GM18505 (cell line): Measurements from ENCODE around the gene ARHGAP26.

ENCODE experiments used
- ATAC-seq: cut with Tn5 transposase; IDR thresholded peaks from one replicate; pipeline ENCODE4 v1.9.1; 2021; ENCODE audit not compliant: unreplicated experiment
- POLR2A ChIP-seq: IDR thresholded peaks from 4 replicates; pipeline ENCODE4 v1.6.1; 2011; ENCODE audit warnings: borderline replicate concordance; ENCODE audit not compliant: insufficient read depth, insufficient read length; ENCODE audit errors: extremely low read depth

The ARHGAP26 gene

GRCh38 chr5:143145243-143146160 lies 375.3 kb downstream of the ARHGAP26 start:
- no peak for TF ChIP-seq POLR2A

DNA sequence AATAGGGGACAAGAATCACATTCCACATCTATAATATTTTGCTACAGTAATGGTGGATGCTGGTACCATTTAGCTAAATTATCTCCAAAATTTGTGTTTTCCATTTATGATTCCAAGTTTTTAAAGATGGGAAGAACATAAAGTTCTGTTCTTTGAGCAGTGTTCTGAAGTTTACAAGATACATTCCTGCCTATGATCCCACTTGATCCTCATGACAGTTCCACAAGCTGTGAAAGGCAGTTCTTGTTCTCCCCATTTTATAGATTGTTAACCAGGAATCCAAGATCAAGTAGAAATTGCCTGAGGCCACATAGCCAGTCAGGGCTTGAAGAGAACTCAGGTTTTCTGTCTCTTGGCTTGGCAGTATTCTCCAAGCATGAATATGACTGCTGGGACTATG lies 376.0 kb downstream of the ARHGAP26 start:
- no peak for ATAC-seq

More at GRCh38 chr5:143145243-143146160, 375.3 kb downstream of the ARHGAP26 start:
- ATAC-seq, result no peak

GRCh38 chr5:143147383-143147782 lies 377.2 kb downstream of the ARHGAP26 start:
- TF ChIP-seq POLR2A, result no peak
- ATAC-seq, result no peak

More for the DNA sequence above, 376.0 kb downstream of the ARHGAP26 start:
- TF ChIP-seq POLR2A, result no peak

GRCh38 chr5:143147902-143148301 lies 377.7 kb downstream of the ARHGAP26 start:
- TF ChIP-seq POLR2A, result no peak

DNA sequence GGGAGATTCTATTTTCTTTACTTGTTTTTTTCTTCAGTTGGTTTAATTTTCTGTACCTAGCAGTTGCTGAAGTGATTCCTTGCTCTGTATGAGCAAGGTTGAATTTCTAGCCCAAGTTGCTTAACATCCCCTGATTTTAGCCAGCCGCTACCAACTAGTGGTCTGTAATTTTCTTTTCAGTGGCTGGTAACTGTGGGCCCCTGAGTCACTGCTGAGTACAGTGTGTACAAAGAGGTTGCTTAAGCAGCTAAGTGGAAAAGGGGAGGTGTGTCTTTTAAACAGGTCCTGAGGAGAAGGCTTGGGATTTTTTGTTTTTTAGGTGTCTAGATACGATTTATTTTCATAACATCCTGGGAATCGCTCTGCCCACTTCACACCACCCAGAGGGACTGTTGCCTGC lies 378.6 kb downstream of the ARHGAP26 start:
- no peak for ATAC-seq
- TF ChIP-seq POLR2A, result no peak

More at GRCh38 chr5:143147902-143148301, 377.7 kb downstream of the ARHGAP26 start:
- ATAC-seq, result no peak

- no peak for TF ChIP-seq POLR2A
- no peak for ATAC-seq
These were observed 379.6 kb downstream of the ARHGAP26 start for GRCh38 chr5:143149759-143150158.

DNA sequence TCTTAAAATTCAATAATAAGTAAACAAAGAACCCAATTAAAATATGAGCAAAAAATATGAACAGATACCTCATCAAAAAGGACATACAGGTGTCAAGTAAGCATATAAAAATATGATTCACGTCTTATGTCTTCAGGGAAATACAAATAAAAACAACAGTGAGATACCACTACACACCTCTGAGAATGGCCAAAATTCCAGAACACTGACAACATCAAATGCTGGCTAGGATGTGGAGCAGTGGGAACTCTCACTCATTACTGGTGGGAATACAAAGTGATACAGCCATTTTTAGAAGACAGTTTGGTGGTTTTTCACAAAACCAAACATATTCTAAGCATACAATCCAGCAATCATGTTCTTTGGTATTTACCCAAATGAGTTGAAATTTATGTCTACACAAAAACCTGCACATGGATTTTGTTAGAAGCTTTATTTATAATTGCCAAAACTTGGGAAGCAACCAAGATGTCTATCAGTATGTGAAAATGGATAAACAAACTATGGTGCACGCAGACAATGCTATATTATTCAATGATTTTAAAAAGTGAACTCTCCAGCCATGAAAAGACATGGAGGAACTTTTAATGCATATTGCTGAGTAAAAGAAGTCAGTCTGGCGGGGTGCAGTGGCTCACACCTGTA lies 381.0 kb downstream of the ARHGAP26 start:
- ATAC-seq, result no peak
- TF ChIP-seq POLR2A, result no peak

DNA sequence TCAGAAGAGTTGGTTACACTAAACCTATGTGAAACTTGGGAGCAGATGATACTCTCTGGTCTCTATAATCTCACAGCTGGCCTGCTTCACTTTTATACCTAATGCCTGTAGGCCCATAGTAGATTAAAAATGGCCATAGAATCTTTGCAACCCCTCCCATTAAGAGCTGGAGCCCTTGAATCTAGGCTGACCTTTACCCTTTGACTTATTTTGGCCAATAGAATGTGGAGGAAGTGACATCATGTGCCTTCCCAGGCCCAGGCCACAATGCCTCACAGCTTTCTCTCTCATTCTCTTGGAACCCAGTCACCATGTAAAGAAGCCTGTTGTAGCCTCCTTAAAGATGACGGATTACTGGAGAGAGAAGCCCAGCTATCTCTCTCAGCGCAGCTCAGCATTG lies 382.3 kb downstream of the ARHGAP26 start:
- no peak for ATAC-seq
- no peak for TF ChIP-seq POLR2A

DNA sequence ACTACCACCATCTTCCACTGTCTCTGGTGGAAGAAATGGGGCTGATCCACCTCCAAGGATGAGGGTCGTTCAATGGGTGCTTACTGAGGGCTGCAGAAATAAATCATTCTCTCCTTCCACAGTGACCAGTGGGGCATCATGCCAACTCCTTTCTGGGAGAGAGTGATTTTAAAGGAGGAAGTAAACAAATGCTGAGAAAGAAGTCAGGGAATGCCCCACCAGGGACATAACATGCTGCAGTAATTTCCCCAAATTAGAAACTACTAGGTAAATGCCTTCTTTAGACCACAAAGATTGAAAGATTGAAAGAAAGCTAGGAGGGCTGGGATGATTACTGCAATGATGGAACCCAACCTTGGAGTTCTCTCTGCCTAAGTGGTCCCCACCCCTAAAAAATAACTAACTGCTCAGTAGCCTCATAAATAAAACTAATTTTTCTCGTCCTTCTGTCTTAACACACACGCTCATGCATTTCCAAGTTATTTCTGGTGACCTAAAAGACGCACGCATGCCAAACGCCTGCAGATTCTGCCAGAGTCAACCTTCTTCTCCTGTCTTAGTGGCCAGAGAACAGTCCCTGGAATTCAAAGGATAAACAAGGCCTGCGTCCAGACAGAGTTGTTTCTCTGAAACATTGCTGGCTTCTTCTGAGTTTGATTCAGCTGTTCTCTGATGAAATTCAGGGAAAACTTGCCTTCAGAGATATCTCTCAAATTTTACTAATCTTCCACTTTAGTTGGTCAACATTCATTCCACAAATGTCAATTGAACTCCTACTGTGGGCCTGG lies 383.3 kb downstream of the ARHGAP26 start:
- no peak for ATAC-seq
- TF ChIP-seq POLR2A, result no peak

DNA sequence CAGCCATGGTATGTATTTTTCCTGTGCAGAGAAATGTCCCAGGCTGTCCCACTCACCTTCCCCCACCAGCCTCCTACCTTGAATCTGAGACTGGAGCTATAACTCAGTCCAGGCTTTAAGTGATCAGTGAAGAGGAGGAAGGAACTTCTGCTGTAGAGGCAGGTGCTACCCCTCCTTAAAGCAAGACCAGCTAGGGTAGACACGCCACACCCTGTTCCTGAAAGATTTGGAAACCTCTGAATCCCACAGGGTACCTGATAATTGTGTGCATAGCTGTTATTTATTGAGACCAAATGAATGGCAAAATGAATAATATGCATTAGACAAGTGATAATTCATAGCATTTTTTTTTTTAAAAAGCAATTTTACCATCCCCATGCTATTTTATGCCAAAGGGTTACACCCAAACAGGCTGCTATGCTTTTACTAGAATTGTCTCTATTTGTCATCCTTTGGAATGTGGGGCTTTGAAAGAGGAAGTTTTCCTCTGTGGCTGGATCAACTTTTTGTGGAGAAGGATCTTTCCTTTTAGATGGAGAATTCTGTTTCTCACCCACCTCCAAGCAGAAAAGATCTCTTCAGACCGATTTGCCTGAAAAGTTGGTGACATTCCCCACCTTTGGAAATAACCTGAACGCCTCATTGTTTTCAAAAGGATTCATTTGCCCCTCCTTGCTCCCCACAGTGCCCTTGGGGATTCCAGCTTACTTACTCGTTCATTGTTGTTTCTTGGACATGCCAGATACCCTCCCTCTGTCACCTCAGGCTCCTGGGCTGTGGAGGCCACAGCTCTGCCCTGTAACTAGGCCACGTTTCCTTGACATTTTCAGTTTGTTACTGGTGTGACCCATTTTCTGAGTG lies 384.6 kb downstream of the ARHGAP26 start:
- TF ChIP-seq POLR2A, result no peak
- no peak for ATAC-seq

DNA sequence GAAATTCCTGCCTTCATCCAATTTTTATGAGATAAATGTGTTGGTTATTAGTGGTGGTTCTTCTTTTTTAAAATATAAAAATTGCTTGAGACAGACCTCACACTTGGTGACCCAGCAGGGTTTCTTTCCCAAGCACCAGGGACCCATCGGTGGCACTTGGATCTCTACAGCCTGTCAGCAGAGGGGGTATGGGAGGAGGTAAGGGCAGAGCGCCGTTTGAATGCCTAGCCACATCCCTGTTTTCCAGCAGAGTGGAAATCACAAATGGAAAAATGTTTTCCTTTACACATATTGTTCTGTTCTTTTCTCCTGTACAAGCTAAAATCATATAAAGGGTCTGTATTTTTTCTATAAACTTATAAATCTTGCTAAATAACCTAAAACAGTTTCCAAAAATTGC lies 385.3 kb downstream of the ARHGAP26 start:
- ATAC-seq, result no peak
- no peak for TF ChIP-seq POLR2A

GRCh38 chr5:143156086-143156485 lies 385.9 kb downstream of the ARHGAP26 start:
- no peak for TF ChIP-seq POLR2A

More at GRCh38 chr5:143156086-143156485, 385.9 kb downstream of the ARHGAP26 start:
- ATAC-seq, result no peak
